Measurements from ENCODE around the gene PHETA1.
"Not testable (repeated sequence)": the region's sequence is repeated elsewhere in the genome, so short reads cannot be mapped to it uniquely, and the experiment has no call there.

Gene PHETA1

GRCh38 chr12:111408686-111409402 lies 39.9 kb upstream of the PHETA1 start:
- DNase-seq = no peak
- CTCF ChIA-PET = interaction anchor here (1.3 to 24.2 kb wide), 3 partner anchors 12 to 38 kb away, joined by 3 to 757 read pairs (median 10); no protein-coding TSS in a partner anchor
- peaks cover 32% of the 10 kb centered on the region for H3K36me3 Mint-ChIP-seq
- peaks cover 80% of the 10 kb centered on the region for H3K4me1 Mint-ChIP-seq
- peak overlapping the region; percentile 96 for H3K4me3 Mint-ChIP-seq
- H3K27ac Mint-ChIP-seq = peak overlapping the region; percentile 90
- H3K9me3 Mint-ChIP-seq = no peaks in the 10 kb centered on the region
- H3K27me3 Mint-ChIP-seq = no peaks in the 10 kb centered on the region

DNA sequence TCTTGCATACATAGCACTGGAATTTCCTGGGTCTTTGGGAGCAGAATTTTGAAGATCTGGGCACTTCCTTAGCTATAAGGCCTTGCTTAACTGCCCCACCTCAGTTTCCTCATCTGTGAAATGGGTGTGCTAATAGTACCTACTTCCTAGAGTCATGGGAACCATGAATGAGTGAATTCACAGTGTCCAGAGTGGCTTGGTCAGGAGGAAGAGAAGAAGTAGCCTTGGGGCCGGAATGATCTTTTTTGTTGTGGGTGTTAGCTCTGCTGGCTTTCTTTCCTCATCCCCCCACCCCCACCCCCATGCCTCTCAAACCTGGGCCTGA lies 39.2 kb upstream of the PHETA1 start:
- DNase-seq = no peak
- H3K36me3 Mint-ChIP-seq = peaks cover 25% of the 10 kb centered on the region
- H3K9me3 Mint-ChIP-seq = no peaks in the 10 kb centered on the region
- peak overlapping the region; percentile 96 for H3K4me3 Mint-ChIP-seq
- peaks cover 80% of the 10 kb centered on the region for H3K4me1 Mint-ChIP-seq
- H3K27me3 Mint-ChIP-seq = no peaks in the 10 kb centered on the region
- CTCF ChIA-PET = interaction anchor here (2.5 to 24.2 kb wide), 2 partner anchors 11 to 39 kb away, joined by 10 to 757 read pairs; no protein-coding TSS in a partner anchor
- peak overlapping the region; percentile 90 for H3K27ac Mint-ChIP-seq

DNA sequence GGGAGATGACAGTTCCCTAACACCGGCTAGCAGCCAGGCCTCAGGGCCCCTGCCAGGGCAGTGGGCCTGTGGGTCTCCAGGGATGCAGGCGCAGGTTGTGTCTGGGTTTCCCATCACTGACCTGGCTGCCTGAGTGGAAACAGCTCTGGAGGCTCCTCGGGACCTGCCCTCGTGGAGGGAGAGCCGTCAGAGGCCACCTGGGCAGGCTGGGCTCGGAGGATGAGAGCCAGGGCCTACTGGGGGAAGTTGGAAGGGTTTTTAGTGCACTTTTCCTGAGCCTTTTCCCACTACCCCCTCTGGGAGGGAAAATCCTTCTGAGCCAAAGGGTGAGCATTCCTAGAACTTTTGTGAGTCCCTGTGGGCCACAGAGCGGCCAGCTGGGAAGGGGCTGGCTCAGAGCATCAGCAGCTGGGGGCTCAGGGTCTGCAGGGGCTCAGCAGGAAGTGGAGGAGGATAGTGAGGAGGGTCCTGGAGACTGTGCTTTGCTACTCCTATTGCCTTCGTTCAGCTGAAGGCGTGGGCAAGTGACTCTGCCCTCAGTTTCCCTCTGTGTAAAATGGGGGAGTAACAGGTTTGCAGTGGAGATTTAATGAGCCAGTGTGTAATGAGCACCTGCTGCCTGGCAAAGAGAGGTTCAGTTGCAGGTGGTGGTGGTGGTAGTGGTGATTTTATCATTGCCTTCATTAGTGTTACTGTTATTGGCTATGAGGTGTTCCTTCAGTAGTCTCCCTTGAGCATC lies 38.7 kb upstream of the PHETA1 start:
- no peaks in the 10 kb centered on the region for H3K9me3 Mint-ChIP-seq
- peak overlapping the region; percentile 90 for H3K27ac Mint-ChIP-seq
- DNase-seq = no peak
- peaks cover 80% of the 10 kb centered on the region for H3K4me1 Mint-ChIP-seq
- H3K36me3 Mint-ChIP-seq = peaks cover 21% of the 10 kb centered on the region
- peak overlapping the region; percentile 96 for H3K4me3 Mint-ChIP-seq
- CTCF ChIA-PET = interaction anchor here (1.4 to 24.2 kb wide), 3 partner anchors 11 to 75 kb away, joined by 3 to 757 read pairs (median 10); no protein-coding TSS in a partner anchor
- no peaks in the 10 kb centered on the region for H3K27me3 Mint-ChIP-seq

DNA sequence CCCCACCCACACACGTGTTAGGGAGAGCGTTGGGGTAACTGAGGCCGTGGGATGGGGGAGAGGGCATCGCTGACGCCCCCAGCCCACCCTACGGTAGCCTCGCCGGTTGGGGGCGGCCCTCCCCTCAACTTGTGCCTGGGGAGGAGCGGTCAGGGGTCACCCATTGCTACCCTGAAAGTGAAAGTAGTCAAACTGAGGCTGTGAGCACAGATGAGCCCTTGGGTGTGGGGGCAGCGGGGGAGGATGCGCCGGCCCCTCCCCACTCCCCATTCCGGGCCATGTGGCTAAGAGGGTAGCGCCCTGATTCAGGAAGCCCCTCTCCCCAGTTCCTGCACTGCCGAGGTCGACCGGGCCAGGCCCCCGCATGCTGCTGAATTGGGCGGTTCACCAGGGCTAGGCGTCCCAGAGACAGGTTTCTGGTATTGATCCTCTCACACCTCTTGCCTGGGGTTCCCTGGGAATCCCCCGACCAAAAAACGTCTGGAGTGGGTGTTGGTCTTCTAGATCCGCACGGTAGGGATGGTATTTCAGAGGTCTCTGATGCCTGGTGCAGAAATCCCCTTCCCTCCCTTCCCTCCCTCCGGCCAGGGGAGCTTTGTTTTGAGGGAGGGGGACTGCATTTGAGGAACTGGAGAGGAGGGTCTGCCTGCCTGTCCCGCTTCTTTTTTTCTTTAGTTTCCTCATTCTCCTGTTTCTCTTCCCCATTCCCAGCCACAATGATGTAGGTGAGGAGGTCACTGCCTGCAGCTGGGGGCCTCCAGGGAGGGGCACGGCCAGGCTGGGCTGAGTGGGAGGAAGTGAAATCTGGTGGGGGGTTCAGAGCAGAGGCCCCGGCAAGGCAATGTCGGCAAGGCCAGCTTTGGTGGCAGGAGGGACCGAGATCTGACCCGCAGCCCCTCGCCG lies 37.8 kb upstream of the PHETA1 start:
- Mint-ChIP-seq H3K27ac (peak overlapping the region; percentile 90), H3K9me3 (no peaks in the 10 kb centered on the region), H3K27me3 (no peaks in the 10 kb centered on the region), H3K4me3 (peak overlapping the region; percentile 96), H3K4me1 (peaks cover 71% of the 10 kb centered on the region), H3K36me3 (peaks cover 16% of the 10 kb centered on the region)
- CTCF ChIA-PET = interaction anchor here (1.4 to 24.2 kb wide), 2 partner anchors 40 to 76 kb away, joined by 3 to 757 read pairs; no protein-coding TSS in a partner anchor
- DNase-seq = peak; percentile 75

GRCh38 chr12:111405859-111406473 lies 37.1 kb upstream of the PHETA1 start, which contains the start of gene SH2B3:
TSS of gene SH2B3 (plus strand) at chr12:111405923. CDS start at chr12:111418146, 12,223 bp downstream.
- Mint-ChIP-seq H3K36me3 (peaks cover 16% of the 10 kb centered on the region), H3K27ac (peak within 1 kb of the TSS; percentile 91), H3K4me1 (peaks cover 65% of the 10 kb centered on the region), H3K4me3 (peak within 1 kb of the TSS; percentile 96), H3K9me3 (no peaks in the 10 kb centered on the region), H3K27me3 (no peaks in the 10 kb centered on the region)
- CTCF ChIA-PET = interaction anchor here (24.2 kb wide), 1 partner anchor 41 kb away, joined by 757 read pairs; no protein-coding TSS in a partner anchor
- DNase-seq = peak; percentile 89

DNA sequence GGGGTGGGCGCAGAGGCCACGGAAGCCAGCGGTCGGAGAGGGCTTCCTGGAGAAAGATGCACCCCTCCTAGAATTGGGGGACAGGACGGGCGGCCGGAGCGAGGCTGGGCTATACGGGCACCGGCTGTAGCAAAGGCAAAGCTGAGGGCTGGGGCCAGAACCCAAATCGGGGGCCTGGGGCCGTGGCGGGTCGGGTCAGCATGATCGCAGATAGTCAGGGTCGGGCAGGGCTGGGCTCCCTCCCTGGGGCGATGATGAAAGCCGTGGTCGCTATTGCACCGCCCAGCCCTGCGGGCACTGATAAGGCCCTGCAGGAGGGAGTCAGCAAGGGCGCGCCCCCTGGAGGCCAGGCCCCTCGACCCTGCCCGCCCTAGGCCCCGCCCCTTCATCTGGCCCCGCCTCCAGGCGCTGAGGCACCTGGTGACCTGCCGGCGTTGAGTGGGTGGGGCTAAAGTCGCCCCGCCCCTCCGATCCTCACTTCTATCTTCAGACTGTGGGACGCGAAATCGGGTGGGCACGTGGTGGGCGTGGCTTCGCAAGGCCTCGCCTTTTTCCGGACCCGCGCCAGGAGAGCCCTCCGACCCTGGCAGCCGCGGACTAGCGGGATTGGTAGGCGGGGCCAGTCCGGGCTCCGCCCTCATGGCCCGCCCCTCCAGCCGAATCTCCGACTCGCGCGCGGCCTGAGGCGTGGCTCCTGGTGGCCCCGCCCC lies 36.4 kb upstream of the PHETA1 start:
- H3K4me1 Mint-ChIP-seq = peaks cover 61% of the 10 kb centered on the region
- H3K36me3 Mint-ChIP-seq = peaks cover 14% of the 10 kb centered on the region
- H3K4me3 Mint-ChIP-seq = peak overlapping the region; percentile 76
- peak; percentile 100 for DNase-seq
- no peaks in the 10 kb centered on the region for H3K9me3 Mint-ChIP-seq
- H3K27ac Mint-ChIP-seq = peak overlapping the region; percentile 91
- CTCF ChIA-PET = interaction anchor here (0.6 to 24.2 kb wide), 9 partner anchors 8 to 124 kb away, joined by 3 to 757 read pairs (median 5); no protein-coding TSS in a partner anchor
- peaks cover 4% of the 10 kb centered on the region for H3K27me3 Mint-ChIP-seq

DNA sequence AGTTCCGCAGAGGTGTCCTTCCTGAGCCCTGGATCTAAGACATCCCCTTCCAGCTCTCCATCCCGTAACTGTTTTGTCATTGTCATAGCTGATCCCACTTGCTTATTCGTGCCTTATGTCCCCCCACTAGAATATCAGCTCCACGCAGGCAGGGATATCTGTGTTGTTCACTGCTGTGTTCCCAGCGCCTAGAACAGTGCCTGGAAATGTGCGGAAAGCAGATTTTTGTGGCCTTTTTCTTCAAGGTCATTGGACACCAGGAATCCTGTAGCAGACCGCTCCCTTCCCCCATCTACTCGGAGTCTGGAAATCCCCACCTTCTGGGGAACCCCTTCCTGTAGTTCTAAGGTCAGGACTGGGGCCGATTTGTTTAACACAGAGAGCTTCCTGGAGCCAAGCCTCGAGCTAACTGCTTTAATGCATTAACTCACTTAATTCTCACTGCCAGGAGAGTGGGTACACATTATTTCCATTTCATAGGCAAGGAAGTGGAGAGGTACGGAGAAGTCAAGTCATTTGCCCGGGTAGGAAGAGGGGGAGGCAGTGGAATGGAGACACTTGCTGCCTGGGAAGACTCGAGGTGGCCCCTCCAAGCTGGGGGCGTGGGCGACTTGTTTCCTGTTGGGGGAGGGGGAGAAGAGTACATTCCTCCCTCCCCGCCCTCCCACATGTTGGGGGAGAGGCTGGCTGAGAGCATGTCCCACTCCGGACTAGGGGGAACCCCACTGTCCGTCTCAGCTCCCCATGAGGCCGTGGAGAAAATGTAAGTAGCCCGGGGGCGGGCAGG lies 35.7 kb upstream of the PHETA1 start:
- H3K27me3 Mint-ChIP-seq = peaks cover 5% of the 10 kb centered on the region
- peak overlapping the region; percentile 91 for H3K27ac Mint-ChIP-seq
- peak; percentile 61 for DNase-seq
- H3K4me3 Mint-ChIP-seq = peak overlapping the region; percentile 76
- CTCF ChIA-PET = interaction anchor here (0.6 to 24.2 kb wide), 12 partner anchors 7 to 125 kb away, joined by 3 to 757 read pairs (median 4); no protein-coding TSS in a partner anchor
- no peaks in the 10 kb centered on the region for H3K9me3 Mint-ChIP-seq
- peaks cover 59% of the 10 kb centered on the region for H3K4me1 Mint-ChIP-seq
- peaks cover 14% of the 10 kb centered on the region for H3K36me3 Mint-ChIP-seq

GRCh38 chr12:111402490-111402824 lies 33.6 kb upstream of the PHETA1 start:
- not testable (repeated sequence) for H3K27ac Mint-ChIP-seq, H3K27me3 Mint-ChIP-seq, DNase-seq, H3K4me3 Mint-ChIP-seq, H3K36me3 Mint-ChIP-seq, H3K9me3 Mint-ChIP-seq
- peaks cover 51% of the 10 kb centered on the region for H3K4me1 Mint-ChIP-seq
- CTCF ChIA-PET = interaction anchor here (1.2 to 24.2 kb wide), 4 partner anchors 10 to 45 kb away, joined by 3 to 757 read pairs (median 18); no protein-coding TSS in a partner anchor

DNA sequence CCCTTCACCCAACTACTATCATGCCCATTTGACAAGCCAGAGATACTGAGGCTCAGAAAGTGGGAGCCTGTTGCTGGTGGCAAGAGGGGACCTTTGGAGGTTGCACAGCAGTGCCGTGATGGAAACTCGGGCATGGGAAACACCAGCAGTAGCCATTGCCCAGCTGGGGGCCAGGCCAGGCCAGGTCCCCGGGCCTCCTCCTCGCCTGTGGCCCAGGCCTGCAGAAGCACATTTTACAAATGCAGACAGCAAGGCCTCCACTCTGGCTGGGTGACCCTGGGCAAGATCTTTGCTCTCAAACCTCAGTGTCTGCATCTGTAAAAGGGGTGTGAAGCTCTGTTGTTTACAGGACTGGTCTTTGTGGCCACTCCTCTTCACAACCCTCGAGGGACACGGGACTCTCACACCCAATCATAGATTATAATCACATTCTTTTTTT lies 32.3 kb upstream of the PHETA1 start:
- H3K27me3 Mint-ChIP-seq = peaks cover 5% of the 10 kb centered on the region
- H3K4me3 Mint-ChIP-seq = no peak overlapping the region
- no peaks in the 10 kb centered on the region for H3K9me3 Mint-ChIP-seq
- no peaks in the 10 kb centered on the region for H3K36me3 Mint-ChIP-seq
- CTCF ChIA-PET = interaction anchor here (0.6 to 24.2 kb wide), 6 partner anchors 11 to 234 kb away, joined by 3 to 757 read pairs (median 4); no protein-coding TSS in a partner anchor
- peaks cover 48% of the 10 kb centered on the region for H3K4me1 Mint-ChIP-seq
- DNase-seq = no peak
- peak overlapping the region; percentile 31 for H3K27ac Mint-ChIP-seq

DNA sequence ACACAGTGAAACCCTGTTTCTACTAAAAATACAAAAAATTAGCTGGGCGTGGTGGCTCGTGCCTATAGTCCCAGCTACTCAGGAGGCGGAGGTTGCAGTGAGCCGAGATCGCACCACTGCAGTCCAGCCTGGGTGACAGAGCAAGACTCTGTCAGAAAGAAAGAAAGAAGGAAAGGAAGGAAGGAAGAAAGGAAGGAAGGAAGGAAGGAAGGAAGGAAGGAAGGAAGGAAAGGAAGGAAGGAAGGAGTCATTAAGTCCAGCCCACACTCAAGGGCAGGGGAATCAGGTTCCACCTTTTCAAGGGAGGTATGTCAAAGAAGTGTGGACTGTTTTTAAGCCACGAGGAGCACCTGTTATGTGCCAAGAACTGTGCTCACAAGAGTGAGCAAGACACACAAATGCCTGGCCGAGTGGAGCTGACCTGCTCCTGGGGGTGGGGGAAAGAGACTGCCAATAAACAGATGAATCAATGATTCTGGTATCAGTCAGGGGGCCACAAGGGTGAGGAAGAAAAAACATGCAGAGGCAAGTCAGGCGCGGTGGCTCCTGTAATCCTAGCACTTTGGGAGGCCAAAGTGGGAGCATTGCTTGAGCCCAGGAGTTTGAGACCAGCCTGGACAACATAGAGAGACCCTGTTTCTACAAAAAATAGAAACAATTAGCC lies 31.0 kb upstream of the PHETA1 start:
- not testable (repeated sequence) for H3K9me3 Mint-ChIP-seq, H3K27me3 Mint-ChIP-seq, DNase-seq, H3K27ac Mint-ChIP-seq, H3K4me3 Mint-ChIP-seq, H3K36me3 Mint-ChIP-seq
- CTCF ChIA-PET = interaction anchor here (0.6 to 24.2 kb wide), 6 partner anchors 13 to 286 kb away, joined by 3 to 757 read pairs (median 6); partner anchors contain the start of genes ACAD10 and BRAP
- H3K4me1 Mint-ChIP-seq = peaks cover 45% of the 10 kb centered on the region

- CTCF ChIA-PET = interaction anchor here (0.6 to 24.2 kb wide), 8 partner anchors 26 to 416 kb away, joined by 3 to 757 read pairs (median 4); no protein-coding TSS in a partner anchor
- H3K9me3 Mint-ChIP-seq = no peaks in the 10 kb centered on the region
- peaks cover 32% of the 10 kb centered on the region for H3K4me1 Mint-ChIP-seq
Measured at GRCh38 chr12:111398530-111398929, 29.6 kb upstream of the PHETA1 start.

More at GRCh38 chr12:111398530-111398929, 29.6 kb upstream of the PHETA1 start:
- H3K27me3 Mint-ChIP-seq = peaks cover 16% of the 10 kb centered on the region
- no peak for DNase-seq
- H3K27ac Mint-ChIP-seq = no peak overlapping the region
- no peaks in the 10 kb centered on the region for H3K36me3 Mint-ChIP-seq
- H3K4me3 Mint-ChIP-seq = no peak overlapping the region

Data from activated naive CD4-positive, alpha-beta T cell treated with anti-CD3 and anti-CD28 coated beads, Interleukin-2, amount 10 ng/mL, durations not matched to agents 7 days and 5 days (primary cell).